Skeletal muscle cell (primary cell): Measurements from ENCODE around the gene CHST11.

ENCODE experiments used
- DNase-seq: peaks from one replicate; pipeline ENCODE4 v3.0.0-alpha.2; 2010; ENCODE audit warnings: low read depth
- H3K4me3 ChIP-seq: 2 replicates; pipeline ENCODE4 v1.5.1; 2011; ENCODE audit warnings: low read depth, mild to moderate bottlenecking, control low read depth, low read length, moderate library complexity

The CHST11 gene

DNA sequence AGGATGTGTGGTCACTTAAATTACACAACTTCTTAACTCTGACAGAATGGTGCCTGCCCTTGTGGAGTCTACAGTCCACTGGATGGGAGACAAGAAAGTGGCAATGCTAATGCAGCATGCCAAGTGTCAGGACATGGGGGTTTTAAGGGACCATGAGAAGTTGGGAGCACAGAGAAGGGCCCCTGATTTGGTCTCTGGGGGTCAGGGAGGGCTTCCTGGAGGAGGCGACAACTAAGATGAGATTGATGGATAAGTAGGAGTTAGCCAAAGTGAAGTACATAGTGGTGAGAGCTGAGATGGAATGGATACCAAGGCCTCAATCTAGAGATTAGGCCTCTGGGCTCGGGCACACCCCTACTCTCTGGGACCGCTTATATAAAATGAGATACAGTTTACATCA, 236.7 kb downstream of the CHST11 start:
- no peak overlapping the region for H3K4me3 ChIP-seq
- DNase-seq = no peak

DNA sequence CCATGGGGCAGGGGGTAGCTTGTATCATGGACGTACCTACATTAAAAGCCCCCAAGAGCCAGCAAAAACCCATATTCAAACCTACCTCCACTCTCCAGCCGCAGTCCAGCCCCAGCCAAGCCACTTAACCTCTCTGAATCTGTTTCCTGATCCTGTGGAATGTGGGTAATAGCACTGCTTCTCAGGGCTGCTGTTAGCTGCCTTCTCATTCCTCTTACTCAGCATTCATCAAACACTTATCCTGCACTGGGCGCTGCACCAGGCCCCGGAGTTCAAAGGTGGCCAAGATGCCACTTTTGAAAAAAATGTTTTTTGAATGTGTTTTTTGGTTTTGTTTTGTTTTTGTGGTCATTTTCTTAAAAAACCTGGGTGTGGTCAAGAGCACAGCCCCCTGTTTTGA, 237.4 kb downstream of the CHST11 start:
- DNase-seq = no peak
- H3K4me3 ChIP-seq = no peak overlapping the region

DNA sequence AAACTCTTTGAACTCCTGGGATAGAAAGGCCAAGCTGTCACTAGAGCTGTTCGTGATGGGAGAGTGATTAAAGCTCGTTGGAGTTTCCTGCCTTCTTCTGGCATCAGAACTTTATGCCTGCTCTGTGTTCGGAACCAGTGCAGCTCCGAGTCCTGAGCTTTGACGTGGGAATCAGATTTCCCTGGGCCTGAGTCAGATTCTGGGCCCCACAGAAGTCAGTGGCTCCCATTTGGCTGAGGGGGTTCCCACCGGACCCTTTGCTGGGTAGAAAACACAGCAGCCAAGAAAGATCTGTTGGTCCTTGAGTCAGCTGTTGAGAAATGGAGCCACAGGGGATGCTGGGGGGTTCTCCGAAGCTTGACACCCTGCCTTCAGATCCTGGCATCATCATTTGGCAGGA, 238.0 kb downstream of the CHST11 start:
- no peak for DNase-seq
- no peak overlapping the region for H3K4me3 ChIP-seq

DNA sequence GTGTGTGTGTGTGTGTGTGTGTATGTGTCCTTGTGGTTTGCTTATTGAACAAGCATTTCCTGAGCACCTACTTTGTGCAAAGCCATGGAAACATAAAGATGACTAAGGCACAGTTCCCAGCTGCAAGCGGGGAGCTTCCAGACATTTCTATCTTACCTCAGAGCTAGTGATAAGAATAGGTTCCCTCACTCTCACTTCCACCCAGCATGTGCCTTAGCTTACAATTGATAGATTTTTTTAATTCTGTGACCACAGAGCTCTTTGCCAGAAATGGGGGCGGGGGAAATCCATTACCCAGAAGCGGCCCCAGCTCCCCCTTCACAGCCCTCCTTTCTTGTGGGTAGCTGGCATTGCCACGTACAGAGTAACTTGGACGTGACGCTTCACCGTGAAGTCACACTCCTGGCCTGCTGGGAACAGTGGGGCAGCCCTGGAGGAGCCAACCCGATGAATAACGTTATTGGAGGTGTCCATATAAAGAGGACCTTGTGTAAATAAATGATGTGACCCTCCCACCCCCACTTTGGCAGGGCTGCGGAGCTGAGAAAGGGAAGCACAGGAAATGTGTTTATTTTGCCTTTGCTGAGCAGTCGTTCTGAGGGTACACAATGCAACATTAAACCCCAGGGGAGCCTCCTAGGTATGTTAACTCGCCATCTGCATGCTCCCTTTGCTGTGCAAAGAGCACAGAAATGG, 238.9 kb downstream of the CHST11 start:
- no peak overlapping the region for H3K4me3 ChIP-seq
- peak; percentile 97 for DNase-seq

DNA sequence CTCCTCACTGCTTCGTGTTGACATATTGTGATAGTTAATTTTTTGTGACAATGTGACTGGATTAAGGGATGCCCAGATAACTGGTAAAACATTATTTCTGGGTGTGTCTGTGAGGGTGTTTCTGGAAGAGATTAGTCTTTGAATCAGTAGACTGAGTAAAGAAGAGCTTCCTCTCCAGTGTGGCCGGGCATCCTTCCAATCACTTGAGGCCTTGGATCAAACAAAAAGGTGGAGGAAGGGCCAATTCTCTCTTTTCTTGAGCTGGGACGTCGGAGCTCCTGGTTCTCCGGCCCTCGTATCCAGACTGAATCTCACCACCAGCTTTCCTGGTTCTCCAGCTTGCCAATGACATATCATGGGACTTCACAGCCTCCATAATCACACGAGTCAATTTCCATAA, 240.4 kb downstream of the CHST11 start:
- no peak overlapping the region for H3K4me3 ChIP-seq
- no peak for DNase-seq

DNA sequence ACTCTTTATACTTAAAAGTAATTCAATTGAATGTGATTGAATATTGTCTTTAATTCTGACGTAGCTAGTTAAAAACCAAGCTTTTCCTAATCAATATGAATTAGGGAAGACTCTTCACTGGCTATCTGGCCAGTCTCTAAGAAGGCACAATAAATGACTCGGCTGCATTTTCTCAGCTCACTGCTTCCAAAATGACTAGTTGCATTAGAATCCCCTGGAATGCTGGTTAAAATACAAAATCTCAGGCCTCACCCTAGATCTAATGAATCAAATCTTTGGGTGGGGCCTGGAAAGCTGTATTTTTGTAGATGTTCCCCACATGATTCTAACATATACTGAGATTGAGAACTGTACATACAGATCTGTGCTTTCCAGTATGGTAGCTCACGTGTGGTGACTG, 242.1 kb downstream of the CHST11 start:
- no peak overlapping the region for H3K4me3 ChIP-seq
- no peak for DNase-seq

DNA sequence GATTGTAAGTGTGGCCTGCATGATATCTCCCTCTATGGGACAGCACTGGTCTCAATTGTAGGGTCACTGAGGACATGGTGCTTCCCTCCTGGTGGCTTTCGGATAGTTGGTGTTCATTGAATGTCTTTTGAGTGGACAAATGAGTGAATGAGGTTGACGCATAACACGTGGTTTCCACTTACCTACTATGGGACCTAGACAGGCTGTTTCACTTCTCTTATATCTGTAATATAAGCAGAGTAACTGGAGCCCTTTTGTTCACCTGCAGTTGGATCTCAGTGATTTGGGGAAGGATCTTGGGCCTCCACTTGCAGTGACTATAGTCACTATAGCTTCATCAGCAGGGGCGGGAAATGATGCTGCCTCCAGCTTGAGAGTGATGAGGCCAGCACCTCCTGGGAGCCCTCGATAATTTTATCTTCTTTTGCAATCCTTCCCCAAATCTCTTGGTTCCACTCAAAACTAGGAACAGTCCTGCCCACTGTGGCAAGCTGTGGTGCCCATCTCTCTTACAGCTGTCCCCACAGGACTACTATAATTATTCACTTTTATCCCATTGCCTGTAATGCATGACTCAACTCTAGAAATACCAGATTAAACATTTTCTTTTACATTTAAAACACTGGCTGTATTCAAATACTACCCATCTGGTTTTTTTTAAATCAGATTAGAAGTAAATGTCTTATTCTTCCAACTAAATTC, 242.9 kb downstream of the CHST11 start:
- no peak overlapping the region for H3K4me3 ChIP-seq
- DNase-seq = no peak

DNA sequence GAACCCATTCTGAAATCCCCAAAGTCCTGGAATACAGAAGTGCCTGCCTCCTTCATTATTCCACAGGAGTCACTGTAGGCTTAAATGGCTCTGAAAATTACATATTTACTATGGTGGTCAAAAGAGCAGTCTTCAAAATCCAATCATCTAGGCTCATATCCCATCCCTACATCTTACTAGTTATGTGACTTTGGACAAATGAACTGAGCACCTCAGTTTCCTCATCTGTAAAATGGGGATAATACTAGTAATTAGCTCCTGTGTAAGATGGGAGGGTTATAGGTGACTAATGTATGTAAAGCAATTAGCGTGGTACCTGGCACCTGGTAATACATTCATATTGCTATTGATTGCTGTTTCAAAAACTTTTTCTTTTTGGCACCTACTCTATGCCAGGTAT, 243.6 kb downstream of the CHST11 start:
- H3K4me3 ChIP-seq = no peak overlapping the region
- no peak for DNase-seq

DNA sequence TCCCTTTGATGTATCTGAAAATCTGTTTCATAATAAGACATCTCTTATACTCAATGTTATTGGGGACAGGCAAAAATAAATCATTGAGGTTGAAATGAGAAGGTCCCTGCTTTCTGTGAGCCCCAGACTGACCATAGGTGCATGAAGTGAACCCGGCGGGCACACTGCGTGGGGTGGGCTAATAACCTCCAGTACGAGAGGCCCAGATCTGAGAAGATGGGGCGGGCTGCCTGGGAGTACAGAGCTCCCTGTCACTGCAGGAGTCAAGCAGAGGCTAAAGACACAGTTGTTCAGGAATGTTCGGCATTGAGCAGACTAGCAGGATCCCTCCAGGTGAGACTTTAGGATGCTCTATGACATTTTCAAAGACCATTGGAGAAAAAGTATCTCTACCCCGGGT, 244.6 kb downstream of the CHST11 start:
- DNase-seq = no peak
- no peak overlapping the region for H3K4me3 ChIP-seq

DNA sequence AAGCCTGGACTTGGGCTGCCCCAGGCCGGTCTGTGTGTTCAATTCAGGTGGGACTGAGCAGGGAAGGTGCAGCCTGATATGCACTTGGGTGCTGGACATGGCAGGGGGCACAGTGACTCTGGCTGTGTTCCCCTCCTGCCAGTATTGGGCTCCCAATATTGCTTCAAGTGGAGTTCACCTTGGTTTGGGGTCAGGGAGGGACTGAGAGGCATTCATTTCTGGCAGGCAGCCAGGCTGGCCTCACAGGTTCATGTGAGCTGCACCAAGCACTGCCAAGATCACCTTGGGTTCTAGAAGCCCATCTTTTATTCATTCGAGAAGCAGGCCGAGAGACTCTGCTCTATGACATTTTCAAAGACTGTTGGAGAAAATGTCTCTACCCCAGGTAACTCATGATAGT, 245.0 kb downstream of the CHST11 start:
- no peak for DNase-seq
- no peak overlapping the region for H3K4me3 ChIP-seq

DNA sequence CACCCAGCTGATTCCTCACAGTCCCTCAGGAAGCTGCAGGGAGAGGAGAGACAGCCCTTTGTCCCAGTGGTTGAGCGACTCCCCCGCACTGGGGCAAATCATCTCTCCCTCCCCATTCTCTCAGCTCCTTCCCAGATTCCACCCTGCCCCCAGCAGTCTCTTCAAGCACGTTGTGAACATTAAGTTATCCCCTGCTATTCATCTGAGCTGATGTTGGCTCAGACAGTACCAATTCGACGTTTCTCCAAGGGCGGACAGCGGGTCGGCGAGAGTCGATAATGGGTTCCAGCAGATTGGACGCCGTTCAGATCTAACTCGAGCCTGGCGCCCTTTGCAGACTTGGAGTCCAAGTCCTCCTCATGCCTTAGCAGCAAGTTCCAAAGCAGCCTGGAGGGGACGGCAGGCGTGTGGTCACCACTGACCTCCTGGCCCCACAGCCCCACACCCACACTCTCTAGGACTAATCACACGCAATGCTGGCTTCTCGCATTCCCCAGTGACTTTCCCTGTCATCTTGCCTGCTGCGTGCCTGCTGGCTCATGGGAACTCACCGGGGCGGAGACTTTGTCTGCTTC, 245.9 kb downstream of the CHST11 start:
- no peak for DNase-seq
- H3K4me3 ChIP-seq = no peak overlapping the region

DNA sequence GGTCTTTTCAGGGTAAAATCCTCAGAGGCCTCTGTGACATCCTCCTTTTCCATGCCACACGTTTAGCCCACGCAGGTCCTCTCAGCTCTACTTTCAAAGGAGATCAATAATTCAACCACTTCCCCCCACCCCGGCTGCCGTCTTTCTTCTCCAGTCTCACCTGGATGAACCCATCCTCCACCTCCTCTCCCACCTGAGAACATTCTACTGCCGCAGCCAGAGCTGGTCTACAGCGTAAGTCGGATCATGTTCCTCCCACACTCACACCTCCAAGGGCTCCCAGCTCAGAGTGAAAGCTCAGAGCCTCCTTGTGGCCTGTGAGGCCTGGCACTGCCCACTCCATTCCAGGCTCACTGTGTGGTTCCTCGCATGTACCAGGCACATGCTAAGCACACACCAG, 246.6 kb downstream of the CHST11 start:
- DNase-seq = no peak
- no peak overlapping the region for H3K4me3 ChIP-seq

DNA sequence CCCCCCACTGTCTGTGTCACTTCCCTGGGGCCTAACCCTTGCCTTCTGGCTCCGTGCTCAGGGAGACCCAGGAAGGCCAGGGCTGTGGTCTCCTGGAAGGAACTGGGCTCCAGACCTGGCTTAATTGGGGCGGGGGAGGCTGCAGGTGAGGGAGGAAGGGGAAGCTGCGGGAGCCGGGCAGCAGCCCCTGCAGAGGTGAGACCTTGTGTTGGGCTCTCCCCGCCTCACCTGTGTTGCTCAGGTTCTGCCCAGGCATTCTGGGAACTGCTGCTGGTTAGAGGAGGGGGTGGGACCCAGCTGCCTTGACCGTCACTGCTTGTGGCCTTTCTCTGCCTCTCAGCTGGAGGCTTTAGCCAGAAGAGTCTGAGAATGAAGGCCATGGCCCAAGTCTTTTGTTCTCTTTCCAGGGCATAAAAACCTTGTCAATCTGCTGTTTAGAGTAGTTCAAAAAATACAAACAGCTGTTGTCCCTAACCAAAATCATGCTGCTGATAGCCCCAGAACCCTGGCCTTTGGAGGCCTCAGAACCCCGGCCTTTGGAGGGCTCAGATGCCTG, 247.6 kb downstream of the CHST11 start:
- DNase-seq = no peak
- no peak overlapping the region for H3K4me3 ChIP-seq

DNA sequence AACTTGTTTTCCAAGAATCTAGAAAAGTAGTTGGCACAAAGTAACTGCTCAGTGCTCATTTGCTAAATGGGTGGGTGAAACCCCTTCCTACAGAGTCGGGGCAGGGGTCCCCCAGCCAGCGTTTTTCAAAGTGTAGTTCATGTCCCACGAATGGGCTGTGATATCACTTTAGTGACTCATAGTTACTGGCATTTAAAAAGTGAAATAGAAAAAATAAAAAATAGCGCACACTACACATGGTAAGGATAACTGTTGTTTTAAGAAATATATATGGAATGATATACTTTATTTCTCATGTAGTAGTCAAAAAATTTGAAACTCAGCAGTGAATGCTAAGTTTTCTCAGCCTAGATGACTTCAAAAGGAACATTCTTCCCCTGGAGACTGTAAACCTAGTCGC, 250.4 kb downstream of the CHST11 start:
- DNase-seq = no peak
- H3K4me3 ChIP-seq = no peak overlapping the region

DNA sequence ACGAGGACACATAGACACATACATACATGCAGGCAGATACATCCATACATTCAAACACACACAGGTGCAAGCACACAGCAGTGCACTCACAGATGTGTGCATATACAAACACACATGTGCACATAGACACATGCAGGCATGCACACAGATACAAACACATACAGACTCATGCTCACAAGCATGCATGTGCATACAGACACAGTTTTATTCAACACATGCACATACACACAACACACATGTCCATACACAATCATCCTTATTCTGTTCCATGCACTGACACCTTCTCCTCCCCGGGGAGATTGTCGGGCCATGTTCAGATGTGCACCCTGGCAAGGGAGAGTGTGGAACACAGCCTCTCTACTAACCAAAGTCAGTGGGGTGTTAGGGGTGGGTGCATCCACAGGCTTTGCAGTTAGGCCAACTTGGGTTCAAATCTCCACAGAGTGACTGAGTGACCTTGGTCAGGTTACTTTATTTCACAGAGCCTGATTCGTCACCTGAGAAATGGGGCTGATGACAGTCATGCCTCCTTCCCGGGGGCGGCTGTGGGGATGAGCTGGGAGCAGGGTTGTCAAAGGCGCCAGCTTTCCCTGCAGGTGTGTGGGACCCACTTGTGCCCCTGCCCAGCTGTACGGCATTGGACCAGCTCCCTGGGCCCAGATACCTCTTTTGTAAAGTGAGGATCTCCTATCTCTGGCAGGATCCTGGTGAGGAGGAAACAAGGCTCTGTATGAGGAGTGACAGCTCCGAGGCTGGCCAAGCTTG, 251.2 kb downstream of the CHST11 start:
- H3K4me3 ChIP-seq = no peak overlapping the region
- no peak for DNase-seq

DNA sequence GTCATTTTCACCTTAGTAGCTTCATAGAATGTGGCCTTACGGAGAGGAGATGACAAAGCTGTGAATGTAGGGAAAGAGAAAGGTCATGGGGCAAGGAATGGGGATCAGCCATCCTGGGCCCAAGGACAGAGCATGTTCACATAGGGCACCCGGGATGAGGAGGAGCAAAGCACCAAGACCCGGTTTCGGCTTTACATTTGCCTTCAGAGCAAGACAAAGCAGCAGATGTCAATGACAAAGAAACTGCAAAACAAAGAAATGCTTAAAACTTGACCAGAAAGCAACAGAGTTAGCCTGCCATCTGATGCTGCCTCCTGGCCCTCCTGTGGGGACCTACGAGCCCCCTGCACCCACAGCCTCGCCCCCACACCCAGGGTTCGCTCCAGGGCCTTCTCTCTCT, 252.1 kb downstream of the CHST11 start:
- no peak overlapping the region for H3K4me3 ChIP-seq
- DNase-seq = no peak

DNA sequence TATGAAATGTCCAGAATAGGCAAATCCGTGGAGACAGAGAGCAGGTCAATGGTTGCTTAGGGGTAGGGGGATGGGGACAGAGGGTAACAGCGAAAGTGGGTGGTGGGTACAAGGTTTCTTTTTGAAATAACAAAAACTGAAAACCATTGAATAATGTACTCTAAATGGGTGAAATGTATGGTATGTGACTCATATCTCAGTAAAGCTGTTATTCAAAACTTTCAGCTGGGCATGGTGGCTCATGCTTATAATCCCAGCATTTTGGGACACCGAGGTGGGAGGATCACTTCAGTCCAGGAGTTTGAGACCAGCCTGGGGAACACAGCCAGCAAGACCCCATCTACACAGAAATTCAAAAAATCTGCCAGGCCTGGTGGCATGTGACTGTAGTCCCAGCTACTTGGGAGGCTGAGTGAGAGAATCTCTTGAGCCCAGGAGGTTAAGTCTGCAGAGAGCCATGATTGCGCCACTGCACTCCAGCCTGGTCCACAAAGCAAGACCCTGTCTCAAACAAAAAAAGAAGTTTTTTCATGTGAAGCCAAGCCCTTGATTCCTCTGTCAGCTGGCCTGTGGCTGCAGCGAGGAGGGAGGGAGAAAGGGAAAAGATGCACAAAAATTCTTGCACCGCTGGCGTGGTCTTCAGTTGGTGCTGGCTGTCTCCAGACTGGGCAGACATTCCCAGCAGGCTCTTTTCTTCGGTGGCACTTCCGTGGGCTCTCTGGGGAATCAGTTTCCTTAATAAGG, 253.1 kb downstream of the CHST11 start:
- H3K4me3 ChIP-seq = no peak overlapping the region
- no peak for DNase-seq

DNA sequence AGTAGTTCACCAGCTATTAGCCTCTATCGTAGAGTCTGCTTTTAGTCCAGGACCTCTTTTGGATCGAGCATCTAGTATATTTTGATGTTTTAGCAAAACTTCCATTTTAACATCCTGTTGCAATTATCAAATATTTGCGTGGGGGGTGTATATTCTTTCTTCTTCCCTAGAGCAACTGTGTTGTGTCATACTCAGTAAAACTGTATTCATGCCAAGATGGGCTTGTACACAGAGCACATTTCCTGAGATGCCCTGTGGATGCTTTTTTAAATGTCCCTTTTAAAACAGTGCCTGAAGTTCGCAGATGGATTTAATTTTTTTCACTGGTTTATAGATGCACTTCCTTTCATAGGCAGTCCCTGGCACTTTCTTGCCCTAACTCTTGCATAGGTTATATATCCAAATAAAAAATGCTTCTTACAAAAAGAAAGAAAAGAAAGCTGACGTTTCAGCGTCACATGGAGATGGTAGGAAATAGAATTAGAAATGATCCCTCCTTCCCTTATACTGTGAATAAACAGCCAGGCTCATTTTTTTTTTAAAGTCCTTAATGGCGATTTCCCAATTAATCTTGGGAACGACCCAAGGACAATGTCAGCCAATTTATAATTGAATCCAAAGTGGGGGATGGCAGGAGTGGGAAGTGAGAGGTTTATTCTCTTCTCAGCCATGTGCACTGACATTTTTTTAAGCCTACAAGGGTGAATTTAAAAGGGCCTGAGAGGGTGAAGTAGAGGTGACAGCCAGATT, 254.4 kb downstream of the CHST11 start:
- no peak overlapping the region for H3K4me3 ChIP-seq
- peak; percentile 56 for DNase-seq

DNA sequence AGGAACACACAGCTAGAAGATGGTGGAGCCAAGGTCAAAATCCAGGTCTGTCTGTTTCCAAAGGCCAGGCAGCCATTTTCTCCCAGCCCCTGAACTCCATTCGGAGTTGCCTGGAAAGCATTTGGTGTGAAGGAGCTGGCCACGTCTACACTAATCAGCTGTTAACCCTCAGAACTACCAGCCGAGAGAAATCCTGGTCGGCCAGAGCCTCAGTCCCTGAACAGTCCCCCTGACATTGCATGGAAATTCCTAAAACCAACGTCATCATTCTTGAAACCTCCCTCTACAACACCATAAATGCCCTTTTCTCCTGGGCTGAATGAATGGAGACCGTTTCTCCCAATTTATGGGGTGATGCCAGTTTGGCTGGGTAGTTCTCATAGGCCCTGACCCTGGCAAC, 255.7 kb downstream of the CHST11 start:
- no peak for DNase-seq
- H3K4me3 ChIP-seq = no peak overlapping the region
